Activated CD8-positive, alpha-beta memory T cell treated with anti-CD3 and anti-CD28 coated beads, Interleukin-2, amount 50 U/mL, for 1 hour (primary cell): Measurements from ENCODE around the gene DAZAP1.

ENCODE experiments used
- DNase-seq: peaks from one replicate; pipeline ENCODE4 v3.0.0-alpha.2; 2020; ENCODE audit errors: extremely low read depth

Gene DAZAP1

DNA sequence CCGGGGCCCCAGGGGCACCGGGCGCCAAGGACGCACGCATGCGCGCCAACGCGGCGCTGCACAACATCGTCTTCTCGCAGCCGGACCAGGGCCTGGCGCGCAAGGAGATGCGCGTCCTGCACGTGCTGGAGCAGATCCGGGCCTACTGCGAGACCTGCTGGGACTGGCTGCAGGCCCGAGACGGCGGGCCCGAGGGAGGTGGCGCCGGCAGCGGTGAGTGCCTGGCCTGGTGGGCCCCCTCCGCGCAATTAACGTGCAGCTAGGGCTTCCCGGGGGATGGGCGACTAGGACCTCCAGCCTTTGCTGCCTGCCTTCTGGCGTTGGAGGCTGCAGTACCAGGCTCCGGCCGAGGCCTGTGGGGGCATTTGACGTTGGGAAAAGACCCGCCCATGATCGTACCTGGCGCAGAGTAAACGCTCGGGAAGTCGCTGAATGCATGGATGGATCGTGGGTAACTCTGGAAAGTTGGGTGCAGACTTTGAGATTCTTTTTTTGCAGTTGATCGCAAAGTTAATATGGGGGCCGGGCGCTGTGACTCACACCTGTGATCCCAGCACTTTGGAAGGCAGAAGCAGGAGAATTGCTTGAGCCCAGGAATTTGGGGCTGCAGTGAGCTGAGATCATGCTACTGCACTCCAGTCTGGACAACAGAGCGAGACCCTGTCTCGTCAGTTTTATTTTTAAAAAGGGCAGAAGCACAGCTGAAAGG is 49.8 kb downstream of the DAZAP1 start:
- DNase-seq: no peak

DNA sequence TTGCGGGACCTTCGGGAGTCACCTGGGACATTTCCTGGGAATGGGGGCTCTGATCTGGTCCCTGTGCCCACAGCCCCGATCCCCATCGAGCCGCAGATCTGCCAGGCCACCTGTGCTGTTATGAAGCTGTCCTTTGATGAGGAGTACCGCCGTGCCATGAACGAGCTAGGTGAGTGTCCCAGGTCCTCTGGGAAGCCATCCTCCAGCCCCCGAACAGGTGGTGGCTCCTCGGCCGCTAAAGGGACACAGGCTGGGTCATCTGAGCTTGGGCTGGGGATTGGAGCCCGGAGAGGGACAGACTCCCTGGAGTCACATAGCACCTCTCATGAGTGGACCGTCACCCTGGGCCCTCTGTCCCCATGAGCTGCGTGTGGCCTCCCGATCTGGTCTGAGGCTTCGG is 50.5 kb downstream of the DAZAP1 start:
- DNase-seq: no peak

DNA sequence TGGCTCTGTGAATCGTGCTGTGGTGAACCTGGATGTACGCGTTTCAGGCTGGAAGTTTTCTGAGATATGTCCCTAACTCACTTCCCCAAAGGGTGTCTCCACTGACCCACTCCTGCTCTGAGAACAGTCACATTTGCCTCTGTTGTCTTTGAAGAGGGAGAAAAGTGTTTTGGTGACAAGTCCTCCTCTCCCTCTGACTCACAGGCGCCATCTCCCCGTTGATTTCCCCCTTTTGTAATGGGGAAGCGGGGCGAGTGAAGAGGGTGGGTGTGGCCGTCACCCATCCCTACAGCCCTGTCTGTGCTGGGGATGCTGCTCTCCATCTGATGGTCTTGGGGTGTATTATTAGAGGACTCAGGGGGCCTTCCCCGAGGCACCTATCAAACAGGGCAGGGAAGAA is 52.1 kb downstream of the DAZAP1 start:
- DNase-seq: no peak

DNA sequence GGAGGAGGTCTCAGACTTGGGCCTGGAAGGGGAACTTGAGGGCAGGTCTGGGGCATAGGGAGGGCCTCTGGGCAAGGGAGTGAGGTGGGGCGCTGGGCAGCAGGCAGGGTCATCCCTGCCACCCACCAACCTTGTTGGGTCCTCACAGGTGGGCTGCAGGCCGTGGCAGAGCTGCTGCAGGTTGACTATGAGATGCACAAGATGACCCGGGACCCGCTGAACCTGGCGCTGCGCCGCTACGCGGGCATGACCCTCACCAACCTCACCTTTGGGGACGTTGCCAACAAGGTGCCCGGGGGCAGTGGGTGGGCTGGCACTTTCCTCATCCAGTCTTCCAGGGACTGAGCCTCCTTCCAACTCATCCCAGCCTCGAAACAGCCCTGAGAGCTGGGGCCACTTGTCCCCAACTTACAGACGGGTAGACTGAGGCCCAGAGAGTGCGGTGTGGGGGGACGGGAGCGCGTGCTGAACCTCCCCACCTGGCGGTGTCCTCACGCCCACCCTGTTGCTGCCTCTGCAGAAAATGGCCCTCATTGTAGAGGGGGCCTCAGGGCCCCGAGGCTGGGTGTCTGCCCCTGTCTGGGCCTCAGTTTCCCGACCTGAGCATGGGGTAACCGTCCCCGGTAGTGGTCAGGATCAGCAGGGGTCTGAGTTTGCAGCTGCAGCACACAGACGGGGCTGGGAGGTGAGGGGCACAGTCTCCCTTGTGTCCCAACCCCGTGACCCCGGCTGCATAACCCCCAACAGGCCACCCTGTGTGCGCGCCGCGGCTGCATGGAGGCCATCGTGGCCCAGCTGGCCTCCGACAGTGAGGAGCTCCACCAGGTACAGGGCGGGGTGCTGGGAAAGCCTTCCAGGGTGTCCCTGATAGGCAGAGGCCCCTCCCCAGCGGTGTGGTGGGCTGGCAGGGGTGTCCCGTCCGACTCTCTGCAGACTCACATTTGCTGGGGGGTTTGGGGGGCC is 52.9 kb downstream of the DAZAP1 start:
- no peak for DNase-seq

DNA sequence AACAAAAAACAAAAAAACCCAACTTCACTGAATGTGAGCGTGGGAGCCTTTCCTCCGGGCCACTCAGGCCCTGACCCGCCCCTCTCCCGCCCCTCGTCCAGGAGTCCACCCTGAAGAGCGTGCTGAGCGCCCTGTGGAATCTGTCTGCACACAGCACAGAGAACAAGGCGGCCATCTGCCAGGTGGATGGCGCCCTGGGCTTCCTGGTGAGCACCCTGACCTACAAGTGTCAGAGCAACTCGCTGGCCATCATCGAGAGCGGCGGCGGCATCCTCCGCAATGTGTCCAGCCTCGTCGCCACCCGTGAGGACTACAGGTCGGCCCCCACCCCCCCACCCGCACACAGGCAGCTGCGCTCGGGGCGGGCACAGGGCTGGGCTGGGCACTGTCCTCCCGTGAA is 54.5 kb downstream of the DAZAP1 start:
- DNase-seq: no peak

DNA sequence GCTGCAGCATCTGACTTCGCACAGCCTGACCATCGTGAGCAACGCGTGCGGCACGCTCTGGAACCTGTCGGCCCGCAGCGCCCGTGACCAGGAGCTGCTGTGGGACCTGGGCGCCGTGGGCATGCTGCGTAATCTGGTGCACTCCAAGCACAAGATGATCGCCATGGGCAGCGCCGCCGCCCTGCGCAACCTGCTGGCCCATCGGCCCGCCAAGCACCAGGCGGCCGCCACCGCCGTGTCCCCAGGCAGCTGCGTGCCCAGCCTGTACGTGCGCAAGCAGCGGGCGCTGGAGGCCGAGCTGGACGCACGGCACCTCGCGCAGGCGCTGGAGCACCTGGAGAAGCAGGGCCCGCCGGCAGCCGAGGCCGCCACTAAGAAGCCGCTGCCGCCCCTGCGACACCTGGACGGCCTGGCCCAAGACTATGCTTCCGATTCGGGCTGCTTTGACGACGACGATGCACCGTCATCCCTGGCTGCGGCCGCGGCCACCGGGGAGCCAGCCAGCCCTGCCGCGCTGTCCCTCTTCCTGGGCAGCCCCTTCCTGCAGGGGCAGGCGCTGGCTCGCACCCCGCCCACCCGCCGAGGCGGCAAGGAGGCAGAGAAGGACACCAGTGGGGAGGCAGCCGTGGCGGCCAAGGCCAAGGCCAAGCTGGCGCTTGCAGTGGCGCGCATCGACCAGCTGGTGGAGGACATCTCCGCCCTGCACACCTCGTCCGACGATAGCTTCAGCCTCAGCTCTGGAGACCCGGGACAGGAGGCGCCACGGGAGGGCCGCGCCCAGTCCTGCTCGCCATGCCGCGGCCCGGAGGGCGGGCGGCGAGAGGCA is 58.0 kb downstream of the DAZAP1 start:
- no peak for DNase-seq

DNA sequence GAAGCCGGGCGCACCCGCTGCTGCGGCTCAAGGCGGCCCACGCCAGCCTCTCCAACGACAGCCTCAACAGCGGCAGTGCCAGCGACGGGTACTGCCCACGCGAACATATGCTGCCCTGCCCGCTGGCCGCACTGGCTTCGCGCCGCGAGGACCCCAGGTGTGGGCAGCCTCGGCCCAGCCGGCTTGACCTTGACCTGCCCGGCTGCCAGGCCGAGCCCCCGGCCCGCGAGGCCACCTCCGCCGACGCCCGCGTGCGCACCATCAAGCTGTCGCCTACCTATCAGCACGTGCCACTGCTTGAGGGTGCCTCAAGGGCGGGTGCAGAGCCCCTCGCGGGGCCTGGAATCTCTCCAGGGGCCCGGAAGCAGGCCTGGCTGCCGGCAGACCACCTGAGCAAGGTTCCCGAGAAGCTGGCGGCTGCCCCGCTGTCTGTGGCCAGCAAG is 58.7 kb downstream of the DAZAP1 start:
- DNase-seq: no peak

DNA sequence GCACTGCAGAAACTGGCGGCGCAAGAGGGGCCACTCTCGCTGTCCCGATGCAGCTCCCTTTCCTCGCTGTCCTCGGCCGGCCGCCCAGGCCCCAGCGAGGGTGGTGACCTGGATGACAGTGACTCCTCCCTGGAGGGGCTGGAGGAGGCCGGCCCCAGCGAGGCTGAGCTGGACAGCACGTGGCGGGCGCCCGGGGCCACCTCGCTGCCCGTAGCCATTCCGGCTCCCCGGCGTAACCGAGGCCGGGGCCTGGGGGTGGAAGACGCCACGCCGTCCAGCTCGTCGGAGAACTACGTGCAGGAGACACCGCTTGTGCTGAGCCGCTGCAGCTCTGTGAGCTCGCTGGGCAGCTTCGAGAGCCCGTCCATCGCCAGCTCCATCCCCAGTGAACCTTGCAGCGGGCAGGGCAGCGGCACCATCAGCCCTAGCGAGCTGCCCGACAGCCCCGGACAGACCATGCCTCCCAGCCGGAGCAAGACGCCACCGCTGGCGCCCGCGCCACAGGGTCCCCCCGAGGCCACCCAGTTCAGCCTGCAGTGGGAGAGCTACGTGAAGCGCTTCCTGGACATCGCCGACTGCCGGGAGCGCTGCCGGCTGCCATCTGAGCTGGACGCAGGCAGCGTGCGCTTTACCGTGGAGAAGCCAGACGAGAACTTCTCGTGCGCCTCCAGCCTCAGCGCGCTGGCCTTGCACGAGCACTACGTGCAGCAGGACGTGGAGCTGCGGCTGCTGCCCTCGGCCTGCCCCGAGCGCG is 59.3 kb downstream of the DAZAP1 start:
- DNase-seq: no peak

DNA sequence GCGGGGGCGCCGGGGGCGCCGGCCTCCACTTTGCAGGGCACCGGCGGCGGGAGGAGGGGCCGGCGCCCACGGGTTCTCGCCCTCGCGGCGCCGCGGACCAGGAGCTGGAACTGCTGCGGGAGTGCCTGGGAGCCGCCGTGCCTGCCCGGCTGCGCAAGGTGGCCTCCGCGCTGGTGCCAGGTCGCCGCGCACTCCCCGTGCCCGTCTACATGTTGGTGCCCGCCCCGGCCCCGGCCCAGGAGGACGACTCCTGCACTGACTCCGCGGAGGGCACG is 59.8 kb downstream of the DAZAP1 start:
- DNase-seq: no peak

DNA sequence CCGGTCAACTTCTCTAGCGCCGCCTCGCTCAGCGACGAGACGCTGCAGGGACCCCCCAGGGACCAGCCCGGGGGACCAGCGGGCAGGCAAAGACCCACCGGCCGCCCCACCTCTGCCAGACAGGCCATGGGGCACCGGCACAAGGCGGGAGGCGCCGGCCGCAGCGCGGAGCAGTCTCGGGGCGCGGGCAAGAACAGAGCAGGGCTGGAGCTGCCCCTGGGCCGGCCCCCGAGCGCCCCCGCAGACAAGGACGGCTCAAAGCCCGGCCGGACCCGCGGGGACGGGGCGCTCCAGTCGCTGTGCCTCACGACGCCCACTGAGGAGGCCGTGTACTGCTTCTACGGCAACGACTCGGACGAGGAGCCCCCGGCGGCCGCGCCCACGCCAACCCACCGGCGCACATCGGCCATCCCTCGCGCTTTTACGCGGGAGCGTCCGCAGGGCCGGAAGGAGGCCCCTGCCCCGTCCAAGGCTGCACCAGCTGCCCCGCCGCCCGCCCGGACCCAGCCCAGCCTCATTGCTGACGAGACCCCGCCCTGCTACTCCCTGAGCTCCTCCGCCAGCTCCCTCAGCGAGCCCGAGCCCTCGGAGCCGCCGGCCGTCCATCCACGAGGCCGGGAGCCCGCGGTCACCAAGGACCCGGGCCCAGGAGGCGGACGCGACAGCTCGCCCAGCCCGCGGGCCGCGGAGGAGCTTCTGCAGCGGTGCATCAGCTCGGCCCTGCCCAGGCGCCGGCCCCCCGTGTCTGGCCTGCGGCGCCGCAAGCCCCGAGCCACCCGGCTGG is 60.3 kb downstream of the DAZAP1 start:
- DNase-seq: no peak

DNA sequence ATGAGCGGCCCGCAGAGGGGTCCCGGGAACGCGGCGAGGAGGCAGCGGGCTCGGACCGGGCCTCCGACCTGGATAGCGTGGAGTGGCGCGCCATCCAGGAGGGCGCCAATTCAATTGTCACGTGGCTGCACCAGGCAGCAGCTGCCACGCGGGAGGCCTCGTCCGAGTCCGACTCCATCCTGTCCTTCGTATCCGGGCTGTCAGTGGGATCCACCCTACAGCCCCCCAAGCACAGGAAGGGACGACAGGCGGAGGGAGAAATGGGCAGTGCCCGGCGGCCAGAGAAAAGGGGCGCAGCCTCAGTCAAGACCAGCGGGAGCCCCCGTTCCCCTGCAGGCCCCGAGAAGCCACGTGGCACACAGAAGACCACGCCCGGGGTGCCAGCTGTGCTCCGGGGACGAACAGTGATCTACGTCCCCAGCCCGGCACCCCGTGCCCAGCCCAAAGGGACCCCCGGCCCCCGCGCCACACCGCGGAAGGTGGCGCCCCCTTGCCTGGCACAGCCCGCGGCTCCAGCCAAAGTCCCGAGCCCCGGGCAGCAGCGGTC is 61.0 kb downstream of the DAZAP1 start:
- no peak for DNase-seq

DNA sequence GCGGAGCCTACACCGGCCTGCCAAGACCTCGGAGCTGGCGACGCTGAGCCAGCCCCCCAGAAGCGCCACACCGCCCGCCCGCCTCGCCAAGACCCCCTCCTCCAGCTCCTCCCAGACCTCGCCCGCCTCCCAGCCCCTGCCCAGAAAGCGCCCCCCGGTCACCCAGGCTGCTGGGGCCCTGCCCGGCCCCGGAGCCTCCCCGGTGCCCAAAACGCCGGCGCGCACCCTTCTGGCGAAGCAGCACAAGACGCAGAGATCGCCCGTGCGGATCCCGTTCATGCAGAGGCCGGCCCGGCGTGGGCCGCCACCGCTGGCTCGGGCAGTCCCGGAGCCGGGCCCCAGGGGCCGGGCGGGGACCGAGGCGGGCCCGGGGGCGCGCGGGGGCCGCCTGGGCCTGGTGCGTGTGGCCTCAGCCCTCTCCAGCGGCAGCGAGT is 61.5 kb downstream of the DAZAP1 start:
- no peak for DNase-seq

DNA sequence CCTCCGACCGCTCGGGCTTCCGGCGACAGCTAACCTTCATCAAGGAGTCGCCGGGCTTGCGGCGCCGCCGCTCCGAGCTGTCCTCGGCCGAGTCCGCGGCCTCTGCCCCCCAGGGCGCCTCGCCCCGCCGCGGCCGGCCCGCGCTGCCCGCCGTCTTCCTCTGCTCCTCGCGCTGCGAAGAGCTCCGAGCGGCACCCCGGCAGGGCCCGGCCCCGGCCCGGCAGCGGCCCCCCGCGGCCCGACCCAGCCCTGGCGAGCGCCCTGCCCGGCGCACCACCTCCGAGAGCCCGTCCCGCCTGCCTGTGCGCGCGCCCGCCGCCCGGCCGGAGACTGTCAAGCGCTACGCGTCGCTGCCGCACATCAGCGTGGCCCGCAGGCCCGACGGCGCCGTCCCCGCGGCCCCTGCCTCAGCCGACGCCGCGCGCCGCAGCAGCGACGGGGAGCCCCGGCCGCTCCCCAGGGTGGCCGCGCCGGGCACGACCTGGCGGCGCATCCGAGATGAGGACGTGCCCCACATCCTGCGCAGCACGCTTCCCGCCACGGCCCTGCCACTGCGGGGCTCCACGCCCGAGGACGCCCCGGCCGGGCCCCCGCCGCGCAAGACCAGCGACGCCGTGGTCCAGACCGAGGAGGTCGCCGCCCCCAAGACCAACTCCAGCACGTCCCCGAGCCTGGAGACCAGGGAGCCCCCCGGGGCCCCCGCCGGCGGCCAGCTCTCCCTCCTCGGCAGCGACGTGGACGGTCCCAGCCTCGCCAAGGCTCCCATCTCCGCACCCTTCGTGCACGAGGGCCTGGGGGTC is 62.1 kb downstream of the DAZAP1 start:
- no peak for DNase-seq

DNA sequence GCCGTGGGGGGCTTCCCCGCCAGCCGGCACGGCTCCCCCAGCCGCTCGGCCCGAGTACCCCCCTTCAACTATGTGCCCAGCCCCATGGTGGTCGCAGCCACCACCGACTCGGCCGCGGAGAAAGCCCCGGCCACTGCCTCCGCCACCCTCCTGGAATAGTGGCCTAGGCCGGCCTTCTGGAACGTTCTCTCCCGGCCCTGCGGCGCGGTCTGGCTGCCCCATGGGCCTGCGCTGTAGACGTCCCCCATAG is 62.6 kb downstream of the DAZAP1 start:
- DNase-seq: no peak

DNA sequence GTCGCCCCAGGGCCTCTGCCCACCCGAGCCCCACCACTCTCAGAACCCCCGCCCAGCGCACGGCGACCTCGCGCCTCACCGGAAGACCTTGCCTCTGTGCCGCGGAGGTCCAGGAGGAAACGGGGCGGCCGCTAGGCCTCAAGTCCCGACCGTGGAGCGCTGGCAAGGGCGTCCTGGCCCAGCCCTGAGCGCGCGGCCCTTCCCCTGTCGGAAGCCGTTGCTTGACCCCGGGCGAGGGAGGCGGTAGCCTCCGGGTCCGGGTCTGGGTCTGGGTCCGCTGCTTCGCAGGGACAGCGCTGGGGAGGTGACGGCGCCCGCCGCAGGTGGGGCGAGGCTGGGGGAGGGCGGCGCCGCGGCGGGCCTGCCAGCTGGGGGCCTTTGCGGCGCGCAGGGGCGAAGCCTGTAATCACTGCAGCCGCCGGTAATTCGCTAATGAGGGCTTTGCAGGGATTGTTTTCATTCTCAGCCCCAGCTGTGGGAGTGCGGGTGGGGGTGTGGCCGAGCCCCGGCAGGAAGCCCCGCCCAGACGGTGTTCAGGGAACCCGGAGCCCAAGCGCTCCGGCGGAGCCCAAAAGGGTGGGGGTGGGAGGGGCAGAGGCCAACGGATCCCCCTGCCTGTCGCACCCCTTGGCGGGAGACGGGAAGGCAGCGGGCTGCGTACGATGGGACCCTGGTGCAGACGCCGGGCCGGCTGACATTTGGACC is 63.1 kb downstream of the DAZAP1 start:
- peak; percentile 12 for DNase-seq

DNA sequence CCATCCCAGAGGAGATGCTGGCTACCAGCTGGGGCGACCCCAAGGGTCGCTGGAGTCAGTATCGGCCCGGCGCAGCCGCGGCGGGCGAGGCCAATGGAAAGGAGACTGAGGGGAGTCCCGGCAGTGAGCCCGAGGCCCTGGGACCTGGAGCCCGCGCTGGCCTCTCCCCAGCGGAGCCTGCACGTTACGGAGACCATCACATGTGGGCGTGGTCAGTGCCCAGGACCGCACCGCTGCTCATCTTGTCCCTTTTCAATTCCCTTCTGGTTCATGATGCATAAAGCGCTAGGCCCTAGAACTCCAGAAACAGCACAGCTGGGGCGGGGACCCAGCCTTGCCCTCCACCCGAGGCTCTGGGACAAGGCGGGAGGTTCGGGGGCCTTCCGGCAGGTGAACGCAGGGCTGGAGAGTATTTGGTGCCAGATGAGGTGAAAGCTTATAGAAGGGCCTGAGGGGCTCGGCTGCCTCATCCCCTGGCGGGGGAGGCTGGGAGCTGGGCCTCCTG is 63.7 kb downstream of the DAZAP1 start:
- no peak for DNase-seq

DNA sequence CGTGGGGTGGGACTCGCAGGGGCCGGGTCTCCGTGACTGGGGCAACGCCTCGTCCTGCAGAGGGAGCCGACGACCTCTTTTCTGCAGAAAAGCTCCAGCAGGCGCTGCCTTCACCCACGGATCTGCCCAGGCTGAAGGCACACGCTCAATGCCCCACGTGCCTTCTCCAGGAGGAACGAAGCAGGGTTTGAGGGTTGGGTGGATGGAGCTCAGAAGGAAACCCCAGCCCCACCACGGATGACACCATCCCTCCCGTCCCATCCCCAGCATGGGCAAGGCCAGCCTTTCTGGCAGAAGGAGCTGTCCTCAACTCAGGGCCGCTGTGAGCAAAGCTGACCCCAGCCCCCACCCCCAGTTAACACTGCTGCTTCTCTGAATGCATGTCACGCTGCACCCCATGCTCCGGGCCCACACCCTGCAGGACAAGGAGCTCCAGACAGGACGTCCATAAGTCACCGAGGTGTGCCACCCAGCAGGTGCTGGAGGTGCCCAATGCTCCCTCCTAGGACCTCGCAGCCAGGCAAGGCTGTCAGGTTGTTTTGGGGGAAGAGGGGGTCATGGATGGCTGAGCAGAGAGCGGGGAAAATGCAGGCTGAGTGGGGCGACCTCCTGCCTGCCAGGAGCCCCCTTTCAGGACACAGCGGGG is 64.3 kb downstream of the DAZAP1 start:
- DNase-seq: no peak

DNA sequence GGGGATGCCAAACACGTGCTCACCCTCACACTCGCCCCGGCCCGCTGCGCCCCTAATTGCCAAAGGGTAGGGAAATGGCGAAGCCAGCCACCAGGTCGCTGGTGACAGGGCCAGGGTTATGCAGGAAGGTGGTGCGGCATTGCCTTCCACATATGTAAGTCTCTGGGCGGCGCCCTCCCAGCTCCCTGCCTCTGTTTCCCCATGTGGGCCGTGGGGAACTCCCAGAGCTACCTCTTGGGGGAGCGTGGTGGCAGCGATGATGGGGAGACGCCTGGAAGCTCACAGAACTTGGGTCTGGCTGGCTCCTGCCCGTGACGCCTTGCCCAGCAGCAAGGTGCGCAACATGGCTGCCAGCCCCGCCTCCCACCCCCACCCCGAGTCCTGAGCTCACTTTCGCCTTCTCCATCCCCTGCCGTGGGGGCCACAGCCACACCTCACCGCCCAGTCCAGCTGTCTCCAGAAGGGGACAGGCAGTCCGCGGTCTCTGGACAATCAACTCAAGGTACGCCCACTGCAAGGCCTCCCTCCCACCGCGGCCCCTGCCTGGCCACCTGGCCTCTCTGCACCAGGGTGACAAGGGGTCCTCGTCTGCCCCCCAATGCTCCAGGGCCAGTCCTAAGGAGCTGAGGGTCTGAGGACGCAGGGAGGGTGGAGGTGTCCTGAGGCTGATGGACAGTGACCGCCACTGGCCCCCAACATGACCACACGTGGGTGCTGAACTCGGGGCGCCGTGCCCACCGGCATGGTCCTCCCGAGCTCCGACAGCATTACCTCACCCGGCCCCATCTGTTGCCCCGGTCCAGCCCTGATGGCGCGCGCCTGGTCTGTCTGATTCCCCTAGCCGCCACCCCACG is 65.1 kb downstream of the DAZAP1 start:
- no peak for DNase-seq
